Measurements from ENCODE around the gene VWCE.
A peak's percentile ranks its signal among the peaks of the same experiment; 100 is the strongest.

VWCE gene

GRCh38 chr11:61294717-61295595 is at the start of gene VWCE:
Gene VWCE, minus strand, starts transcription at chr11:61295316. Its CDS starts 279 bp downstream, at chr11:61295037.
- peak; percentile 70 for DNase-seq (ENCODE audit: low read depth, low spot score)

- no peak for DNase-seq (ENCODE audit: low read depth, low spot score)
Measured at GRCh38 chr11:61343792-61344745, 49.0 kb upstream of the VWCE start.

GRCh38 chr11:61342207-61342803 is 47.2 kb upstream of the VWCE start:
- DNase-seq (ENCODE audit: low read depth, low spot score) = no peak

- DNase-seq (ENCODE audit: low read depth, low spot score) = no peak
Measured at GRCh38 chr11:61341706-61342105, 46.6 kb upstream of the VWCE start.

- no peak for DNase-seq (ENCODE audit: low read depth, low spot score)
Measured at GRCh38 chr11:61340979-61341378, 45.9 kb upstream of the VWCE start.

- DNase-seq (ENCODE audit: low read depth, low spot score) = no peak
Measured at GRCh38 chr11:61339490-61339878, 44.4 kb upstream of the VWCE start.

GRCh38 chr11:61338783-61339489 is 43.8 kb upstream of the VWCE start:
- DNase-seq (ENCODE audit: low read depth, low spot score) = no peak

- no peak for DNase-seq (ENCODE audit: low read depth, low spot score)
Measured at GRCh38 chr11:61337706-61338470, 42.8 kb upstream of the VWCE start.

- DNase-seq (ENCODE audit: low read depth, low spot score) = peak; percentile 96
Measured at GRCh38 chr11:61336171-61336935, 41.2 kb upstream of the VWCE start.

- DNase-seq (ENCODE audit: low read depth, low spot score) = no peak
Measured at GRCh38 chr11:61335355-61335710, 40.2 kb upstream of the VWCE start.

GRCh38 chr11:61334434-61335354 is 39.6 kb upstream of the VWCE start:
- peak; percentile 57 for DNase-seq (ENCODE audit: low read depth, low spot score)

GRCh38 chr11:61333550-61334433 is 38.7 kb upstream of the VWCE start:
- DNase-seq (ENCODE audit: low read depth, low spot score) = no peak

GRCh38 chr11:61332797-61333549 is 37.9 kb upstream of the VWCE start, which contains the start of the genes DDB1 and TKFC:
Gene DDB1, minus strand, starts transcription at chr11:61333105. Its CDS starts 137 bp downstream, at chr11:61332968.
Gene TKFC, plus strand, starts transcription at chr11:61333228. Its CDS starts 1,501 bp downstream, at chr11:61334729.
- DNase-seq (ENCODE audit: low read depth, low spot score) = peak; percentile 98

- peak; percentile 76 for DNase-seq (ENCODE audit: low read depth, low spot score)
Measured at GRCh38 chr11:61332281-61332796, 37.2 kb upstream of the VWCE start.

GRCh38 chr11:61331651-61332050 is 36.5 kb upstream of the VWCE start:
- DNase-seq (ENCODE audit: low read depth, low spot score) = no peak

GRCh38 chr11:61329871-61330270 is 34.8 kb upstream of the VWCE start:
- DNase-seq (ENCODE audit: low read depth, low spot score) = peak; percentile 19

GRCh38 chr11:61328351-61328750 is 33.2 kb upstream of the VWCE start:
- DNase-seq (ENCODE audit: low read depth, low spot score) = no peak
